PC-9 (cell line): ENCODE results near the gene RGL2. TPM values are rescaled to one million over a fixed set of nuclear protein-coding genes. Genes with fewer than 3 reads are reported as not detected.
A peak's percentile ranks its signal among the peaks of the same experiment; 100 is the strongest.
"Not testable (repeated sequence)": the region's sequence is repeated elsewhere in the genome, so short reads cannot be mapped to it uniquely, and the experiment has no call there.

ENCODE experiments used
- BruUV-seq: library from RNA; stranded (reverse); fragments of 400-500 nt; replicated peaks from 2 replicates; lab custom pipeline; 2021; lab: Mats Ljungman, UMichigan
- CTCF ChIA-PET: fragments of 300-600 bp; sonication (Branson Sonifier 250); formaldehyde crosslinking; loops from one replicate; lab custom pipeline; 2022; ENCODE audit warnings: antibody characterized with exemption; lab: Charles Lee
- POLR2A ChIA-PET: fragments of 300-600 bp; sonication (Branson Sonifier 250); formaldehyde crosslinking; loops from one replicate; lab custom pipeline; 2022; ENCODE audit warnings: antibody characterized with exemption; ENCODE audit not compliant: unreplicated experiment; lab: Charles Lee
- DNase-seq, 2 experiments: peaks; one replicate each; pipeline versions ENCODE4 v3.0.0 to v3.0.0-alpha.2; 2015 to 2022; ENCODE audit warnings: mixed read lengths in 1 of 2
- H2AFZ ChIP-seq: fragments of 200-600 bp; sonication (generic); 2 replicates; pipeline ENCODE4 v1.8.1; 2017; ENCODE audit warnings: antibody characterized with exemption
- H3F3A ChIP-seq: fragments of 200-600 bp; sonication (generic); 2 replicates; pipeline ENCODE4 v1.8.1; 2017; ENCODE audit warnings: antibody characterized with exemption, mild to moderate bottlenecking, low read depth; ENCODE audit not compliant: insufficient read depth
- H3K27ac ChIP-seq: fragments of 200-600 bp; sonication (generic); 2 replicates; pipeline ENCODE4 v1.6.1; 2016; ENCODE audit warnings: mixed run types
- H3K27me3 ChIP-seq: fragments of 200-600 bp; sonication (generic); 2 replicates; pipeline ENCODE4 v1.6.1; 2016; ENCODE audit warnings: low read depth, mixed run types; ENCODE audit not compliant: insufficient read depth
- H3K36me3 ChIP-seq: fragments of 200-600 bp; sonication (generic); 2 replicates; pipeline ENCODE4 v1.6.1; 2016; ENCODE audit warnings: low read depth, mixed run types
- H3K4me1 ChIP-seq: fragments of 200-600 bp; sonication (generic); replicated peaks from 2 replicates; pipeline ENCODE4 v1.6.1; 2016; ENCODE audit warnings: mixed run types; ENCODE audit not compliant: insufficient read depth
- H3K4me2 ChIP-seq: fragments of 200-600 bp; sonication (generic); 2 replicates; pipeline ENCODE4 v1.6.1; 2017; ENCODE audit warnings: mixed run types
- H3K4me3 ChIP-seq: fragments of 200-600 bp; sonication (generic); 2 replicates; pipeline ENCODE4 v1.6.1; 2016; ENCODE audit warnings: mixed run types
- H3K79me2 ChIP-seq: fragments of 200-600 bp; sonication (generic); 2 replicates; pipeline ENCODE4 v1.6.1; 2017; ENCODE audit warnings: low read depth, mixed run types
- H3K9me2 ChIP-seq: fragments of 200-600 bp; sonication (generic); 2 replicates; pipeline ENCODE4 v1.8.1; 2017; ENCODE audit warnings: mild to moderate bottlenecking; ENCODE audit not compliant: insufficient read depth
- H3K9me3 ChIP-seq: fragments of 200-600 bp; sonication (generic); 2 replicates; pipeline ENCODE4 v1.8.1; 2016; ENCODE audit warnings: low read depth; ENCODE audit not compliant: insufficient read depth
- H4K20me1 ChIP-seq: fragments of 200-600 bp; sonication (generic); 2 replicates; pipeline ENCODE4 v1.8.1; 2017; ENCODE audit not compliant: insufficient read depth
- CTCF ChIP-seq: fragments of 200-600 bp; sonication (generic); conservative IDR thresholded peaks from 2 replicates; pipeline ENCODE4 v1.6.1; 2017; ENCODE audit warnings: mixed run types, antibody characterized with exemption, mild to moderate bottlenecking, moderate library complexity
- EZH2 ChIP-seq: fragments of 200-600 bp; sonication (generic); IDR thresholded peaks from 2 replicates; pipeline ENCODE4 v1.8.0; 2017; ENCODE audit warnings: antibody characterized with exemption, low read depth
- intact Hi-C: fragments of 100-400 bp; cut with micrococcal nuclease; formaldehyde crosslinking; loops from one replicate; pipeline ENCODE4 v1.10.0; 2022; ENCODE audit not compliant: unreplicated experiment
- total RNA-seq: library from RNA; stranded (reverse); gene quantifications from 2 replicates; pipeline ENCODE4 v1.2.3, GENCODE V29; 2021

Gene RGL2
- total RNA-seq, 1 experiment from 2014 or later: 102 TPM

- H3K4me2 ChIP-seq: peak overlapping the region; percentile 51
- no peaks in the 10 kb centered on the region for H3K36me3 ChIP-seq
- CTCF ChIA-PET: interaction anchor here (0.7 kb wide), 1 partner anchor 447 kb away, joined by 3 read pairs; no protein-coding TSS in a partner anchor
- H3K9me3 ChIP-seq: no peaks in the 10 kb centered on the region
- POLR2A ChIA-PET: interaction anchor here (0.6 to 0.7 kb wide), 3 partner anchors 30 to 73 kb away, joined by 4 to 9 read pairs (median 8); partner anchors contain the start of genes RPS18 and VPS52
- H3K79me2 ChIP-seq: no peaks in the 10 kb centered on the region
- peak overlapping the region; percentile 24; the same call in 1 of the 2 replicates for H3K27ac ChIP-seq
- TF ChIP-seq CTCF (peak; percentile 80), EZH2 (no peak)
- no peaks in the 10 kb centered on the region for H4K20me1 ChIP-seq
- no peak overlapping the region for H3K4me3 ChIP-seq
- no peaks in the 10 kb centered on the region for H3K9me2 ChIP-seq
- peaks cover 9% of the 10 kb centered on the region for H3K4me1 ChIP-seq
- BruUV-seq: no TSS peak
- intact Hi-C loops: loop anchor here (1.0 kb wide), 2 partner anchors 65 to 79 kb away; no protein-coding TSS in a partner anchor
- no peaks in the 10 kb centered on the region for H3K27me3 ChIP-seq
- DNase-seq: peak; percentile 55 to 84
- peaks cover 4% of the 10 kb centered on the region; the same call in 1 of the 2 replicates for H3F3A ChIP-seq
- no peak overlapping the region for H2AFZ ChIP-seq
These were observed 46.3 kb upstream of the RGL2 start for GRCh38 chr6:33344701-33345697.

- H3K36me3 ChIP-seq: no peaks in the 10 kb centered on the region
- H2AFZ ChIP-seq: no peak overlapping the region
- H3K4me2 ChIP-seq: no peak overlapping the region
- CTCF ChIA-PET: interaction anchor here (0.6 kb wide), 2 partner anchors 18 to 101 kb away, joined by 3 to 6 read pairs; no protein-coding TSS in a partner anchor
- H3K4me1 ChIP-seq: peaks cover 9% of the 10 kb centered on the region
- H3K79me2 ChIP-seq: no peaks in the 10 kb centered on the region
- no peaks in the 10 kb centered on the region for H3K9me3 ChIP-seq
- H3K27me3 ChIP-seq: no peaks in the 10 kb centered on the region
- no peak for DNase-seq
- H4K20me1 ChIP-seq: no peaks in the 10 kb centered on the region
- intact Hi-C loops: no loop called here
- BruUV-seq: no TSS peak
- H3F3A ChIP-seq: peaks cover 4% of the 10 kb centered on the region; the same call in 1 of the 2 replicates
- H3K27ac ChIP-seq: no peak overlapping the region
- H3K9me2 ChIP-seq: no peaks in the 10 kb centered on the region
- POLR2A ChIA-PET: interaction anchor here (0.7 kb wide), 1 partner anchor 31 kb away, joined by 4 read pairs; no protein-coding TSS in a partner anchor
- TF ChIP-seq CTCF (no peak), EZH2 (no peak)
- no peak overlapping the region for H3K4me3 ChIP-seq
These were observed 45.3 kb upstream of the RGL2 start for GRCh38 chr6:33343953-33344611.

GRCh38 chr6:33343606-33343952 is 44.8 kb upstream of the RGL2 start:
- H3K27ac ChIP-seq, BruUV-seq, H3F3A ChIP-seq, H3K4me2 ChIP-seq, POLR2A ChIA-PET, H4K20me1 ChIP-seq, H3K79me2 ChIP-seq, H3K4me3 ChIP-seq, H2AFZ ChIP-seq, H3K9me2 ChIP-seq, intact Hi-C loops, H3K27me3 ChIP-seq, H3K4me1 ChIP-seq, DNase-seq, H3K9me3 ChIP-seq, H3K36me3 ChIP-seq: not testable (repeated sequence)
- CTCF ChIA-PET: interaction anchor here (0.6 kb wide), 2 partner anchors 18 to 101 kb away, joined by 3 to 6 read pairs; no protein-coding TSS in a partner anchor
